ENCODE results near the gene BNIP1. TPM values are rescaled to one million over a fixed set of nuclear protein-coding genes. Genes with fewer than 3 reads are reported as not detected.

The BNIP1 gene
- total and polyA plus RNA-seq, 2 of the 4 experiments (the other 2 are of a cell fraction): 24.3 to 35.3 TPM

GRCh38 chr5:173211284-173211683 lies 67.0 kb downstream of the BNIP1 start:
- no TSS peak for BruUV-seq (replicated peaks)
- no peak overlapping the region for H4K5ac ChIP-seq (ENCODE audit: low read depth, low read length)
- in situ Hi-C loops (cut with MboI; ENCODE audit: low sequenced_read_pairs): no loop called here

More at GRCh38 chr5:173211284-173211683, 67.0 kb downstream of the BNIP1 start:
- H3K9ac ChIP-seq (ENCODE audit: low read depth, low read length): no peak overlapping the region
- no peak overlapping the region for H4K91ac ChIP-seq (ENCODE audit: insufficient read depth, low read depth, low read length)
- no peaks in the 10 kb centered on the region for H3K79me1 ChIP-seq (ENCODE audit: low read depth in 1 of 2, low read length in 2 of 2)
- H4K20me1 ChIP-seq (ENCODE audit: insufficient read depth, low read length): no peaks in the 10 kb centered on the region
- H3K4me2 ChIP-seq (ENCODE audit: low read depth, low read length): no peak overlapping the region
- ChIA-PET CTCF (no interaction called here), POLR2A (ENCODE audit: unreplicated experiment) (no interaction called here)
- H3K56ac ChIP-seq (ENCODE audit: extremely low read depth, insufficient read depth, low read length): no peak overlapping the region
- no peak overlapping the region for H3K14ac ChIP-seq (replicated peaks; ENCODE audit: low read depth, low read length)
- H2BK15ac ChIP-seq (ENCODE audit: low read depth, low read length): no peak overlapping the region
- H3K23ac ChIP-seq (ENCODE audit: low read depth, low read length): no peak overlapping the region
- no peak overlapping the region for H3K18ac ChIP-seq (ENCODE audit: low read depth, low read length)
- no peak for TF ChIP-seq CHD1 (IDR thresholded peaks at IDR 0.05; ENCODE audit: low read depth, low read length)
- TF ChIP-seq FOS (IDR thresholded peaks at IDR 0.05; ENCODE audit: low read depth, low read length): no peak
- TF ChIP-seq MAFK (IDR thresholded peaks at IDR 0.05; ENCODE audit: low read depth, low read length): no peak
- no peak for TF ChIP-seq USF2 (IDR thresholded peaks at IDR 0.05; ENCODE audit: low read depth, low read length)
- no peak for TF ChIP-seq CTCF (conservative IDR thresholded peaks at IDR 0.05; ENCODE audit: low read depth, low read length)
- TF ChIP-seq MAZ (IDR thresholded peaks at IDR 0.05; ENCODE audit: borderline replicate concordance, low read depth, low read length): no peak
- no peak for TF ChIP-seq POLR2A (IDR thresholded peaks at IDR 0.05; ENCODE audit: low read depth, low read length)
- TF ChIP-seq CEBPB (IDR thresholded peaks at IDR 0.05; ENCODE audit: low read depth, low read length): no peak
- no peak for TF ChIP-seq RCOR1 (IDR thresholded peaks at IDR 0.05; ENCODE audit: insufficient replicate concordance, low read length)
- TF ChIP-seq RAD21 (IDR thresholded peaks at IDR 0.05; ENCODE audit: low read length): no peak
- no peak for TF ChIP-seq MXI1 (IDR thresholded peaks at IDR 0.05; ENCODE audit: borderline replicate concordance, low read depth, low read length)
- TF ChIP-seq SMC3 (IDR thresholded peaks at IDR 0.05; ENCODE audit: low read depth, low read length): no peak
- TF ChIP-seq NFE2L2 (IDR thresholded peaks at IDR 0.05; ENCODE audit: low read depth, low read length): no peak
- TF ChIP-seq RFX5 (IDR thresholded peaks at IDR 0.05; ENCODE audit: low read depth, low read length): no peak
- TF ChIP-seq ELK1 (IDR thresholded peaks at IDR 0.05; ENCODE audit: borderline replicate concordance, low read depth, low read length): no peak
- TF ChIP-seq BHLHE40 (IDR thresholded peaks at IDR 0.05; ENCODE audit: low read depth, low read length): no peak
- H3K27ac ChIP-seq (ENCODE audit: insufficient read depth, low read length): no peak overlapping the region
- no peaks in the 10 kb centered on the region for H3K9me1 ChIP-seq (ENCODE audit: insufficient read depth, low read length)
- 35% methylated on average over 4 of the region's 6 CpGs; no CpG with 5 or more reads in 1 of the 2 experiments for WGBS, 2 experiments (ENCODE audit: extremely low coverage in 2 of 2, insufficient read length in 1 of 2)
- intact Hi-C loops (cut with micrococcal nuclease): no loop called here
- H2AK5ac ChIP-seq (ENCODE audit: low read depth, low read length): no peak overlapping the region
- no peak overlapping the region for H2BK120ac ChIP-seq (ENCODE audit: low read depth, low read length)
- H3K36me3 ChIP-seq (ENCODE audit: control insufficient read depth, insufficient read depth, low read length): no peaks in the 10 kb centered on the region
- DNase-seq (no peak), ATAC-seq (ENCODE audit: low read depth) (no peak)
- no peak overlapping the region for H2AK9ac ChIP-seq (replicated peaks; ENCODE audit: low read depth, low read length, poor library complexity)
- no peaks in the 10 kb centered on the region for H3K4me1 ChIP-seq (ENCODE audit: control insufficient read depth, insufficient read depth, low read length)
- no peak overlapping the region for H3K4me3 ChIP-seq (ENCODE audit: insufficient read depth, low read depth, low read length)
- peaks cover 49% of the 10 kb centered on the region for H3K27me3 ChIP-seq (ENCODE audit: control insufficient read depth, insufficient read depth, low read length)
- H3K9me3 ChIP-seq (ENCODE audit: control insufficient read depth, insufficient read depth, low read length): no peaks in the 10 kb centered on the region; the same call in 1 of the 2 replicates
- no peak overlapping the region for H2BK5ac ChIP-seq (ENCODE audit: low read depth, low read length, poor library complexity, severe bottlenecking)
- dilution Hi-C loops (cut with HindIII; ENCODE audit: low sequenced_read_pairs, unreplicated experiment): no loop called here
- no peak overlapping the region for H2BK20ac ChIP-seq (ENCODE audit: low read depth, low read length)
- no peak overlapping the region for H2AFZ ChIP-seq (replicated peaks; ENCODE audit: low read length, poor library complexity)
- no peak overlapping the region for H4K8ac ChIP-seq (ENCODE audit: low read depth in 2 of 2, low read length in 2 of 2)
- H3K4ac ChIP-seq (ENCODE audit: low read depth, low read length): no peak overlapping the region
